Measurements from ENCODE around the gene DSG2. TPM values are rescaled to one million over a fixed set of nuclear protein-coding genes. Genes with fewer than 3 reads are reported as not detected.

DSG2 gene
- total and polyA plus RNA-seq, 4 experiments from 2014 or later: not detected

GRCh38 chr18:31577195-31577594 lies 79.2 kb downstream of the DSG2 start:
- H3K27ac Mint-ChIP-seq: no peak overlapping the region
- peaks cover 4% of the 10 kb centered on the region in 2 donors for H3K27me3 Mint-ChIP-seq
- H3K4me1 Mint-ChIP-seq: no peaks in the 10 kb centered on the region
- H3K27me3 ChIP-seq (ENCODE audit: insufficient read depth, low read length): no peaks in the 10 kb centered on the region
- H3K4me3 ChIP-seq (ENCODE audit: low read length in 2 of 2): no peak overlapping the region
- no peaks in the 10 kb centered on the region for H3K4me1 ChIP-seq (ENCODE audit: insufficient read depth, low read length)
- ChIA-PET POLR2A (ENCODE audit: partially characterized antibody) (no interaction called here), CTCF (ENCODE audit: partially characterized antibody) (interaction anchor here (1.6 kb wide), 1 partner anchor 14 kb away, joined by 4 read pairs; no protein-coding TSS in a partner anchor)
- intact Hi-C loops (cut with micrococcal nuclease): no loop called here
- H3K27ac ChIP-seq (ENCODE audit: low read depth, low read length): no peak overlapping the region
- no peak for DNase-seq
- H3K36me3 ChIP-seq (ENCODE audit: insufficient read depth, low read length): no peaks in the 10 kb centered on the region
- H3K36me3 Mint-ChIP-seq: no peaks in the 10 kb centered on the region
- H3K4me3 Mint-ChIP-seq: no peak overlapping the region
- no peaks in the 10 kb centered on the region for H3K9me3 Mint-ChIP-seq
- no peaks in the 10 kb centered on the region for H3K9me3 ChIP-seq (ENCODE audit: control insufficient read depth in 1 of 2, low read length in 2 of 2)

DNA sequence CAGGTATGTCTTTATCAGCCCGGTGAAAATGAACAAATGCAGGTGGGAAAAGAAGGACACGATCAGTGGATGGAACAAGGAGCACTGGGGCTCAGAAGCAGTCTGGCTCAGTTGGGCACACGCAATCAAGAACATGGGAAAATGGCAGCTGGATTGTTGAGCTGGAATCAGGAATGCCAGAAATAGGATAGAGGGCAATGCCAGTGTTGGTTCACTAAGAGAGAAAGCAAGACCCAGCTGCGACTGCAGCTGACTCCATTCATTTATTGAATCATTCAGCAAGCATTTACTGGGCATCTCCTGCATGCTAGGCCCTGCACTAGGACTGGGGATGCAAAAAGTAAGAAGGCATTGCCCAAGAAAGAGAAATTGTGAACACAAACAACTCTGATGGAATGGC lies 80.1 kb downstream of the DSG2 start:
- Mint-ChIP-seq H3K9me3 (no peaks in the 10 kb centered on the region), H3K4me1 (no peaks in the 10 kb centered on the region), H3K27ac (no peak overlapping the region), H3K36me3 (no peaks in the 10 kb centered on the region), H3K4me3 (no peak overlapping the region), H3K27me3 (peaks cover 4% of the 10 kb centered on the region in 2 donors)
- POLR2A ChIA-PET (ENCODE audit: partially characterized antibody): no interaction called here
- Histone ChIP-seq H3K27ac (ENCODE audit: low read depth, low read length) (no peak overlapping the region), H3K4me1 (ENCODE audit: insufficient read depth, low read length) (no peaks in the 10 kb centered on the region), H3K4me3 (ENCODE audit: low read length in 2 of 2) (no peak overlapping the region), H3K36me3 (ENCODE audit: insufficient read depth, low read length) (no peaks in the 10 kb centered on the region), H3K27me3 (ENCODE audit: insufficient read depth, low read length) (no peaks in the 10 kb centered on the region), H3K9me3 (ENCODE audit: control insufficient read depth in 1 of 2, low read length in 2 of 2) (no peaks in the 10 kb centered on the region)
- CTCF ChIA-PET (ENCODE audit: partially characterized antibody): no interaction called here
- intact Hi-C loops (cut with micrococcal nuclease): no loop called here
- no peak for DNase-seq

GRCh38 chr18:31579375-31579774 lies 81.4 kb downstream of the DSG2 start:
- POLR2A ChIA-PET (ENCODE audit: partially characterized antibody): no interaction called here
- CTCF ChIA-PET (ENCODE audit: partially characterized antibody): interaction anchor here (0.6 to 1.5 kb wide), 3 partner anchors 22 to 37 kb away, joined by 3 to 4 read pairs (median 4); no protein-coding TSS in a partner anchor
- Mint-ChIP-seq H3K4me1 (no peaks in the 10 kb centered on the region), H3K27me3 (peaks cover 2 to 4% of the 10 kb centered on the region in 2 donors), H3K9me3 (no peaks in the 10 kb centered on the region), H3K27ac (no peak overlapping the region), H3K4me3 (no peak overlapping the region), H3K36me3 (no peaks in the 10 kb centered on the region)
- Histone ChIP-seq H3K4me1 (ENCODE audit: insufficient read depth, low read length) (no peaks in the 10 kb centered on the region), H3K9me3 (ENCODE audit: control insufficient read depth in 1 of 2, low read length in 2 of 2) (no peaks in the 10 kb centered on the region), H3K36me3 (ENCODE audit: insufficient read depth, low read length) (no peaks in the 10 kb centered on the region), H3K27me3 (ENCODE audit: insufficient read depth, low read length) (no peaks in the 10 kb centered on the region), H3K4me3 (ENCODE audit: low read length in 2 of 2) (no peak overlapping the region), H3K27ac (ENCODE audit: low read depth, low read length) (no peak overlapping the region)
- DNase-seq: no peak
- intact Hi-C loops (cut with micrococcal nuclease): no loop called here

DNA sequence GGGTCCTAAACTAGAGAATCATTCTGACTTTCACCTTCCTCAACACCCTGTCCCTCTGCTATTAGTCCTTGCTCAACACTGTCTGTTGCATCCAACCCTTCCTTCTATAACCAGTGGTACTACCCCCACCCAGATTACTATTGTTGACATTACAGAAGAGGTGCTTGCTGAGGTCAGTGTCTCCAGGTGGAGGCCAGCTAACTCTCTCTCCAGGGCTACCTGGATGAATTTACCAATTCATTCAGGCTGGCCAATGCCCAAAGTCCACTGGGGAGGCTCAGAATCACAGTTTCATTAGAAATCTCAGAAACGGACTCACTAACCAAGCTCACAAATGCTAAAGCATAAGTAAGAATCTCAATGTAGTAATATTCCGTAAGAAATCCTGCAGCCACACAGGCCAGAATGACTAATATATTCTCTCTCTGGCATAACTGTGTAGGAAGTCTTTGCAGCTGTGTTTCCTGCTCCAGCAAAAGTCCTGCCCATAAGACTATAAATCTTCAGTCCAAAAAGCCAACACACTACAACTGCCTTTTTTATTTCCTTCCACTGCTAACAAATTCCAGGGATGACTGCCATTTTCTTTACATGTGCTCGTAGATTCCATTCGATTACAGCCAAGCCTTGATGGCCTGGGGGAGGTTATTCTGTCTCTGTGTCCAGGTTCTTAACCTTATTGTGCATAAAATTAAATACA lies 83.7 kb downstream of the DSG2 start:
- no peak overlapping the region for H3K4me3 ChIP-seq (ENCODE audit: low read length in 2 of 2)
- Mint-ChIP-seq H3K4me1 (no peaks in the 10 kb centered on the region), H3K27ac (no peak overlapping the region), H3K4me3 (no peak overlapping the region), H3K27me3 (peaks cover 2% of the 10 kb centered on the region in 2 donors), H3K36me3 (no peaks in the 10 kb centered on the region), H3K9me3 (no peaks in the 10 kb centered on the region)
- H3K4me1 ChIP-seq (ENCODE audit: insufficient read depth, low read length): no peaks in the 10 kb centered on the region
- H3K9me3 ChIP-seq (ENCODE audit: control insufficient read depth in 1 of 2, low read length in 2 of 2): no peaks in the 10 kb centered on the region
- no peak for DNase-seq
- CTCF ChIA-PET (ENCODE audit: partially characterized antibody): no interaction called here
- no peak overlapping the region for H3K27ac ChIP-seq (ENCODE audit: low read depth, low read length)
- no peaks in the 10 kb centered on the region for H3K27me3 ChIP-seq (ENCODE audit: insufficient read depth, low read length)
- POLR2A ChIA-PET (ENCODE audit: partially characterized antibody): no interaction called here
- intact Hi-C loops (cut with micrococcal nuclease): no loop called here
- H3K36me3 ChIP-seq (ENCODE audit: insufficient read depth, low read length): no peaks in the 10 kb centered on the region

GRCh38 chr18:31583185-31583854 lies 85.3 kb downstream of the DSG2 start:
- H3K4me1 ChIP-seq (ENCODE audit: insufficient read depth, low read length): no peaks in the 10 kb centered on the region
- Mint-ChIP-seq H3K4me1 (no peaks in the 10 kb centered on the region), H3K36me3 (no peaks in the 10 kb centered on the region), H3K4me3 (no peak overlapping the region), H3K27ac (no peak overlapping the region), H3K27me3 (no peaks in the 10 kb centered on the region), H3K9me3 (no peaks in the 10 kb centered on the region)
- intact Hi-C loops (cut with micrococcal nuclease): no loop called here
- no peak overlapping the region for H3K4me3 ChIP-seq (ENCODE audit: low read length in 2 of 2)
- no peak overlapping the region for H3K27ac ChIP-seq (ENCODE audit: low read depth, low read length)
- ChIA-PET CTCF (ENCODE audit: partially characterized antibody) (no interaction called here), POLR2A (ENCODE audit: partially characterized antibody) (no interaction called here)
- H3K27me3 ChIP-seq (ENCODE audit: insufficient read depth, low read length): no peaks in the 10 kb centered on the region
- no peaks in the 10 kb centered on the region for H3K36me3 ChIP-seq (ENCODE audit: insufficient read depth, low read length)
- H3K9me3 ChIP-seq (ENCODE audit: control insufficient read depth in 1 of 2, low read length in 2 of 2): no peaks in the 10 kb centered on the region
- DNase-seq: no peak

- Histone ChIP-seq H3K27me3 (ENCODE audit: insufficient read depth, low read length) (no peaks in the 10 kb centered on the region), H3K4me1 (ENCODE audit: insufficient read depth, low read length) (no peaks in the 10 kb centered on the region), H3K27ac (ENCODE audit: low read depth, low read length) (no peak overlapping the region), H3K9me3 (ENCODE audit: control insufficient read depth in 1 of 2, low read length in 2 of 2) (no peaks in the 10 kb centered on the region), H3K4me3 (ENCODE audit: low read length in 2 of 2) (no peak overlapping the region), H3K36me3 (ENCODE audit: insufficient read depth, low read length) (no peaks in the 10 kb centered on the region)
- no peaks in the 10 kb centered on the region for H3K9me3 Mint-ChIP-seq
- H3K27me3 Mint-ChIP-seq: peaks cover 0 to 6% of the 10 kb centered on the region in 2 donors
- intact Hi-C loops (cut with micrococcal nuclease): no loop called here
- no peak for DNase-seq
- H3K36me3 Mint-ChIP-seq: no peaks in the 10 kb centered on the region
- H3K4me3 Mint-ChIP-seq: no peak overlapping the region
- ChIA-PET POLR2A (ENCODE audit: partially characterized antibody) (no interaction called here), CTCF (ENCODE audit: partially characterized antibody) (interaction anchor here (0.8 kb wide), 1 partner anchor 17 kb away, joined by 3 read pairs; no protein-coding TSS in a partner anchor)
- no peaks in the 10 kb centered on the region for H3K4me1 Mint-ChIP-seq
- H3K27ac Mint-ChIP-seq: no peak overlapping the region
These were observed 88.0 kb downstream of the DSG2 start for GRCh38 chr18:31585991-31586390.

GRCh38 chr18:31586616-31587015 lies 88.6 kb downstream of the DSG2 start:
- H3K9me3 ChIP-seq (ENCODE audit: control insufficient read depth in 1 of 2, low read length in 2 of 2): no peaks in the 10 kb centered on the region
- H3K27ac ChIP-seq (ENCODE audit: low read depth, low read length): no peak overlapping the region
- DNase-seq: no peak
- POLR2A ChIA-PET (ENCODE audit: partially characterized antibody): no interaction called here
- no peaks in the 10 kb centered on the region for H3K27me3 ChIP-seq (ENCODE audit: insufficient read depth, low read length)
- H3K36me3 ChIP-seq (ENCODE audit: insufficient read depth, low read length): no peaks in the 10 kb centered on the region
- Mint-ChIP-seq H3K27ac (no peak overlapping the region), H3K36me3 (no peaks in the 10 kb centered on the region), H3K9me3 (no peaks in the 10 kb centered on the region), H3K27me3 (peaks cover 0 to 6% of the 10 kb centered on the region in 2 donors), H3K4me1 (no peaks in the 10 kb centered on the region), H3K4me3 (no peak overlapping the region)
- H3K4me1 ChIP-seq (ENCODE audit: insufficient read depth, low read length): no peaks in the 10 kb centered on the region
- intact Hi-C loops (cut with micrococcal nuclease): no loop called here
- H3K4me3 ChIP-seq (ENCODE audit: low read length in 2 of 2): no peak overlapping the region
- CTCF ChIA-PET (ENCODE audit: partially characterized antibody): no interaction called here
